ENCODE measurements around the gene CNR2.
"Not testable (repeated sequence)": the region's sequence is repeated elsewhere in the genome, so short reads cannot be mapped to it uniquely, and the experiment has no call there.

CNR2 gene

GRCh38 chr1:23827717-23828116 lies 85.4 kb downstream of the CNR2 start:
- DNase-seq = no peak

DNA sequence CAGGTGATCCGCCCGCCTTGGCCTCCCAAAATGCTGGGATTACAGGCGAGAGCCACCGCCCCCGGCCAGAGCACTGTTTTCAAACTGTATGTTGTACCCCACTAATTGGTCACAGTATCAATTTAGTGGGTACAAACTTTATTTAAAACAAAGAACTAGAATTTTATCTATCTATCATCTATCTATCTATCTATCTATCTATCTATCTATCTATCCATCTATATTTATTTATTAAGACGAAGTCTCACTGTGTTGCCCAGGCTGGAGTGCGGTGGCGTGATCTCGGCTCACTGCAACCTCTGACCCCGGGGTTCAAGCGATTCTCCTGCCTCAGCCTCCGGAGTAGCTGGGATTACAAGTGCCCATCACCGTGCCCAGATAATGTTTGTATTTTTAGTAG lies 86.6 kb downstream of the CNR2 start:
- not testable (repeated sequence) for DNase-seq

- no peak for DNase-seq
Measured at GRCh38 chr1:23825762-23826522, 87.2 kb downstream of the CNR2 start.

- peak; percentile 96 for DNase-seq
Measured at GRCh38 chr1:23825076-23825761, 87.9 kb downstream of the CNR2 start, which contains the start of gene HMGCL. Gene HMGCL (minus strand): TSS chr1:23825429. CDS start chr1:23825415, 14 bp downstream.

- DNase-seq = no peak
Measured at GRCh38 chr1:23824711-23825075, 88.5 kb downstream of the CNR2 start.

GRCh38 chr1:23823767-23824166 lies 89.4 kb downstream of the CNR2 start:
- no peak for DNase-seq

Data from suppressor macrophage treated with lipopolysaccharide for 4 hours (primary cell).